Measurements from ENCODE around the gene RTN1.

The RTN1 gene

GRCh38 chr14:59600211-59600945 is 270.2 kb downstream of the RTN1 start:
- TF ChIP-seq CTCF (IDR thresholded peaks at IDR 0.05; ENCODE audit: extremely low read depth, missing control alignments), result no peak
- no peak for DNase-seq (ENCODE audit: low spot score)

- no peak for TF ChIP-seq CTCF (IDR thresholded peaks at IDR 0.05; ENCODE audit: extremely low read depth, missing control alignments)
- DNase-seq (ENCODE audit: low spot score), result no peak
Measured at GRCh38 chr14:59595071-59595470, 275.5 kb downstream of the RTN1 start.

- DNase-seq (ENCODE audit: low spot score), result no peak
- no peak for TF ChIP-seq CTCF (IDR thresholded peaks at IDR 0.05; ENCODE audit: extremely low read depth, missing control alignments)
Measured at GRCh38 chr14:59591641-59592370, 278.8 kb downstream of the RTN1 start.

- DNase-seq (ENCODE audit: low spot score), result no peak
- TF ChIP-seq CTCF (IDR thresholded peaks at IDR 0.05; ENCODE audit: extremely low read depth, missing control alignments), result no peak
Measured at GRCh38 chr14:59588101-59588500, 282.5 kb downstream of the RTN1 start.

- no peak for DNase-seq (ENCODE audit: low spot score)
Measured at GRCh38 chr14:59585891-59586554, 284.6 kb downstream of the RTN1 start.

GRCh38 chr14:59583755-59584154 is 286.8 kb downstream of the RTN1 start:
- no peak for DNase-seq (ENCODE audit: low spot score)

More at GRCh38 chr14:59585891-59586554, 284.6 kb downstream of the RTN1 start:
- TF ChIP-seq CTCF (IDR thresholded peaks at IDR 0.05; ENCODE audit: extremely low read depth, missing control alignments), result no peak

More at GRCh38 chr14:59583755-59584154, 286.8 kb downstream of the RTN1 start:
- TF ChIP-seq CTCF (IDR thresholded peaks at IDR 0.05; ENCODE audit: extremely low read depth, missing control alignments), result no peak
